Activated naive CD8-positive, alpha-beta T cell treated with anti-CD3 and anti-CD28 coated beads, Interleukin-2, amount 10 ng/mL, durations not matched to agents 7 days and 5 days (primary cell): ENCODE results near the gene SDR39U1. TPM values are rescaled to one million over a fixed set of nuclear protein-coding genes. Genes with fewer than 3 reads are reported as not detected.

Source experiments
- ATAC-seq: fragments of 150-1000 bp; cut with Tn5 transposase; one replicate; pipeline ENCODE4 v1.10.0; 2021; ENCODE audit warnings: low read depth, moderate library complexity
- POLR2A ChIA-PET: fragments of 350-600 bp; sonication (Branson Sonifier 250); formaldehyde crosslinking; loops from one replicate; lab custom pipeline; 2021; ENCODE audit warnings: antibody characterized with exemption; lab: Charles Lee
- DNase-seq: peaks from one replicate; pipeline ENCODE4 v3.0.0; 2021
- H3K27ac Mint-ChIP-seq: one replicate; pipeline ENCODE4 v1.8.0; 2022; ENCODE audit warnings: mild to moderate bottlenecking, mixed read lengths
- H3K27me3 Mint-ChIP-seq: one replicate; pipeline ENCODE4 v1.8.0; 2022; ENCODE audit warnings: mild to moderate bottlenecking, moderate library complexity, mixed read lengths
- H3K36me3 Mint-ChIP-seq: one replicate; pipeline ENCODE4 v1.8.0; 2021; ENCODE audit warnings: mild to moderate bottlenecking, mixed read lengths
- H3K4me1 Mint-ChIP-seq: one replicate; pipeline ENCODE4 v1.8.0; 2021; ENCODE audit warnings: mixed read lengths
- H3K4me3 Mint-ChIP-seq: one replicate; pipeline ENCODE4 v1.8.0; 2022; ENCODE audit warnings: mild to moderate bottlenecking, moderate library complexity, mixed read lengths
- H3K9me3 Mint-ChIP-seq: one replicate; pipeline ENCODE4 v1.8.0; 2021; ENCODE audit warnings: mixed read lengths
- total RNA-seq, 2 experiments: library from RNA; stranded (reverse); gene quantifications; one replicate each; pipeline ENCODE4 v1.2.3, GENCODE V29; 2021

The SDR39U1 gene
- total RNA-seq, 2 experiments from 2014 or later, result 75.7 to 79.5 TPM

DNA sequence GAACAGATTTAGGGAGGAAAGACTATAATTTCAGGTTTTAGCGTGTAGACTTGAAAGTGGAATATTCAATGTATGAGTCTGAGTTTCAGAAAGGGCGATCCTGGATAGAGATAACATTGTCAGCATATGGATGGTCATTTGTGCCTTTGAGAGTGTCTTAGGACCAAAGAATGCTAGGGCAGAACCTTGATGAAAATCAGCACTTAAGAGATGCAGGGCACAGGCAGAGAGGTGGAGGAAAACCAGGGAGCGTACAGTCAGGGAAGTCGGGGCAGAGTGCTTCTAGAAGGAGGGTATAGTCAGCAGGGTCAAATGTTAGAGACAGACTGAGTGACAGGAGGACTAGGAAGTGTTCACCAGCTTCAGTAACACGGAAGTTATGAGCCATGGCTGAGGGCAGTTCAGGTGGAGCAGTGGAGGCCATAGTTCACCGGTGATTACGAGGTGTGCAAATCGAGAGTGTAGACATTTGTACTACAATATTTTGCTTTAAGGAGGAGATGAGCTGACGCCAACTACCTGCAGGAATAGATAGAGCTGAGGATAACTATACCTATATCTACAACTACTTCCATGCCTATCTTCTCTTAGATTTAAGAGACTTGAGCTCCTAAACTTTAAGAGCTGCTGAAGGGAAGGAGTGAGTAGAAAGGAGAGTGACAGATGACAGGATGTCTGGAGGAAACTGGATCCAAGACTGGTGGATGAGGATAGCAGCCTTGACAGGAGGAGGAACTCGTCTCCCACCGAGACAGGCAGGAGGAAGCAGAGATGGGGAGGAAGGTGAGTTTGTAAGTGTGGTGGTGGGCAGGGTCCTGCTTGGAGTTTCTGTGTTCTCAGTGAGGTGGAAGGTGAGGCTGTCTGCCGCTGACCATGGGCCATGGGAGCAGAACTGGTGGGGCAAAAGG lies 19.6 kb downstream of the SDR39U1 start:
- H3K4me1 Mint-ChIP-seq, result peaks cover 21% of the 10 kb centered on the region
- POLR2A ChIA-PET, result interaction anchor here (1.2 kb wide), 2 partner anchors 8 to 89 kb away, joined by 3 read pairs; no protein-coding TSS in a partner anchor
- no peaks in the 10 kb centered on the region for H3K9me3 Mint-ChIP-seq
- no peak for ATAC-seq
- H3K27me3 Mint-ChIP-seq, result peaks cover 13% of the 10 kb centered on the region
- DNase-seq, result no peak
- H3K4me3 Mint-ChIP-seq, result no peak overlapping the region
- peaks cover 1% of the 10 kb centered on the region for H3K36me3 Mint-ChIP-seq
- H3K27ac Mint-ChIP-seq, result no peak overlapping the region

DNA sequence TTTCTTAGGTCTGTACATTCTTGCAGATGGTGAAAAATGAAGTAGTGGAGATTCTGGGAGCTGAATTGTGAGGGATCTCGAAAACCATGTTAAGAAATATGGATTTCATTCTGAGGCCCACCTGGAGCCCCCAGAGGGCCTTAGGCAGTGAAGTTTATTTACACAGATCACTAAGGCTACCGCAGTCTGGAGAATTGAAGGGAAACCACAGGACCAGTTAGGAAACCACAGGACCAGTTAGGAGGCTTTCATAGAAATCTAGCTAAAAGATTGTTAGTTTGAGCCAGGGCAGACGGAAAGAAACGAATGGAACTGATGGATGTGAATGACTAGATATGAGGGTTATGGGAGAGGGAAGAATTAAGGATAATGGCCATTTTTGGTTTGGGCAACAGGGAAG lies 20.3 kb downstream of the SDR39U1 start:
- no peak overlapping the region for H3K4me3 Mint-ChIP-seq
- ATAC-seq, result no peak
- POLR2A ChIA-PET, result interaction anchor here (1.2 kb wide), 1 partner anchor 9 kb away, joined by 3 read pairs; no protein-coding TSS in a partner anchor

DNA sequence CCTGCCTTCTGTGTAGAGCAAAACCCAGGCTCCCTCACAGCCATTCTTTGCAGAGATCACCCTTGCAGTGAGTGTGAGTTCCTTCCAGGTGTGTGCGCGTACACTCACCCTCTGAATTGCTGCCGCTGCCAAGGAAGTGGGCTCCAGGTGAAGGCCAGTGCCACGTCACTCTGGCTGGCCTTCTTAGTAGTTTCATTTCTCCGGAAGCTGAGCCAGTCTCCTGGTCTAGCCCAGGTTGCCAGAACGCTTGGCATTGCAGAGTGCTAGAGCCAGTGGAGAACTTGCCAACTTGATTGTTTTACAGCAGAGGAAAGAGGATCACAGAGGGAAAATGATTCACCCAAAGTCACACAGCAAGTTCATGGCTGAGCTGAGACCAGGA lies 24.1 kb downstream of the SDR39U1 start:
- no peak for DNase-seq
- POLR2A ChIA-PET, result interaction anchor here (0.6 to 1.4 kb wide), 4 partner anchors 10 to 47 kb away, joined by 3 to 9 read pairs (median 4); partner anchors contain the start of gene KHNYN
- H3K27me3 Mint-ChIP-seq, result peaks cover 18% of the 10 kb centered on the region
- no peak for ATAC-seq
- H3K4me3 Mint-ChIP-seq, result no peak overlapping the region
- H3K9me3 Mint-ChIP-seq, result no peaks in the 10 kb centered on the region
- no peak overlapping the region for H3K27ac Mint-ChIP-seq
- H3K36me3 Mint-ChIP-seq, result no peaks in the 10 kb centered on the region
- H3K4me1 Mint-ChIP-seq, result no peaks in the 10 kb centered on the region

More for the DNA sequence above, 20.3 kb downstream of the SDR39U1 start:
- Mint-ChIP-seq H3K9me3 (no peaks in the 10 kb centered on the region), H3K4me1 (peaks cover 19% of the 10 kb centered on the region), H3K27ac (no peak overlapping the region), H3K36me3 (peaks cover 1% of the 10 kb centered on the region), H3K27me3 (peaks cover 13% of the 10 kb centered on the region)
- no peak for DNase-seq

DNA sequence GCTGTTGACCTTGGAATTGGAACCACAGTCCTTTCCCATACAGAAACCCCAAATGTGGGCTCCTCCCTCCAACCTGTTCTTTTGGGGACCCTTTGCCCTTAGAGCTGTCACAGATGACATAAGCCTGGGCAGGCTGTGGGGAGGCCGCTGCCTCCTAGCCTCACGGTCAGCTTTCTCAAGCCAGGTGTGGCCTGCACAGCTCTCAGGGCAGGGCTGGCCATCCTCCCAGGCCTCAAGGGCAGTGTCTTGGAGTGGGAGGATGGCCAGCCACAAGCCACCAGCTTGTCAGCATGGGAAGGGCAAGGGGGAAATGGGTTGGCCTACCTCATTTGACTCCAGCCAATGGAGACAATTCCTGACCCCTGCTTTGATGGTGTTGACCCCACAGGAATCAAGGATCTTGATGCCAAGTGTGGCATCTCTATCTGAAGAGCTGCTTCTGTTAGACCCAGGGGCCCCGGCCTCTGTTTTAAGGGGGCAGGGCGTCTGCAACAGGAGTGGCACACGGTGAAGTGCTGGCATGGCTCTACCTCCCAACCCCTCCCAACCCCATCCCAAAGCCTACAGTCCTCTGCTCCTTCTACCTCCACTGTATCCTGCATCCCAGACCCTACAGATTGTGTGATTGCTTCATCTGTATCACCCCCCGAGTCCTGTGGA lies 24.6 kb downstream of the SDR39U1 start:
- DNase-seq (no peak), ATAC-seq (no peak)
- Mint-ChIP-seq H3K36me3 (no peaks in the 10 kb centered on the region), H3K4me1 (no peaks in the 10 kb centered on the region), H3K27ac (no peak overlapping the region), H3K27me3 (peaks cover 18% of the 10 kb centered on the region), H3K4me3 (no peak overlapping the region), H3K9me3 (no peaks in the 10 kb centered on the region)
- POLR2A ChIA-PET, result interaction anchor here (1.2 kb wide), 2 partner anchors 11 to 12 kb away, joined by 3 to 5 read pairs; partner anchors contain the start of gene KHNYN

DNA sequence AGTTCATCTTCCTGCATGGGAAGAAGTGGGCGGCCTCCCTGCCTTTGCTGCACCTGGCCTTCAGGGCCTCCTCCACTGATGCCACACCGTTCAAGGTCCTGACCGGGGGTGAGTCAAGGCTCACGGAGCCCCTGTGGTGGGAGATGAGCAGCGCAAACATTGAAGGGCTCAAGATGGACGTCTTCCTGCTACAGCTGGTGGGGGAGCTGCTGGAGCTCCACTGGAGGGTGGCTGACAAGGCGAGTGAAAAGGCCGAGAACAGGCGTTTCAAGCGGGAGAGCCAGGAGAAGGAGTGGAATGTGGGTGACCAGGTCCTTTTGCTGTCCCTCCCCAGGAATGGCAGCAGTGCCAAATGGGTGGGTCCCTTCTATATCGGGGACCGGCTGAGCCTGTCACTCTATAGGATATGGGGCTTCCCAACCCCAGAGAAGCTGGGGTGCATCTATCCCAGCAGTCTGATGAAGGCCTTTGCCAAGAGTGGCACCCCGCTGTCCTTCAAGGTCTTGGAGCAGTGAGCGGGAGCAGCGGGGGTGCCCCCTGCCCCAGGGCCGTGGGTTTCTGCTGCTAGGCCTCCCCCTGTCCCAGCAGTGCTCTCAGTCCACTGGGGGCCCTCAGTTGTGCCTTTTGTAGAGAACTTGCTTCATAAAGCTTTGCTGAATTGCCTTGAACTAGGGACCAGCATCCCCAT lies 25.5 kb downstream of the SDR39U1 start:
- Mint-ChIP-seq H3K36me3 (no peaks in the 10 kb centered on the region), H3K27ac (no peak overlapping the region), H3K4me3 (no peak overlapping the region), H3K27me3 (peaks cover 18% of the 10 kb centered on the region), H3K9me3 (no peaks in the 10 kb centered on the region), H3K4me1 (no peaks in the 10 kb centered on the region)
- DNase-seq (no peak), ATAC-seq (no peak)
- POLR2A ChIA-PET, result interaction anchor here (1.2 kb wide), 1 partner anchor 13 kb away, joined by 5 read pairs; the partner anchor contains the start of gene KHNYN

DNA sequence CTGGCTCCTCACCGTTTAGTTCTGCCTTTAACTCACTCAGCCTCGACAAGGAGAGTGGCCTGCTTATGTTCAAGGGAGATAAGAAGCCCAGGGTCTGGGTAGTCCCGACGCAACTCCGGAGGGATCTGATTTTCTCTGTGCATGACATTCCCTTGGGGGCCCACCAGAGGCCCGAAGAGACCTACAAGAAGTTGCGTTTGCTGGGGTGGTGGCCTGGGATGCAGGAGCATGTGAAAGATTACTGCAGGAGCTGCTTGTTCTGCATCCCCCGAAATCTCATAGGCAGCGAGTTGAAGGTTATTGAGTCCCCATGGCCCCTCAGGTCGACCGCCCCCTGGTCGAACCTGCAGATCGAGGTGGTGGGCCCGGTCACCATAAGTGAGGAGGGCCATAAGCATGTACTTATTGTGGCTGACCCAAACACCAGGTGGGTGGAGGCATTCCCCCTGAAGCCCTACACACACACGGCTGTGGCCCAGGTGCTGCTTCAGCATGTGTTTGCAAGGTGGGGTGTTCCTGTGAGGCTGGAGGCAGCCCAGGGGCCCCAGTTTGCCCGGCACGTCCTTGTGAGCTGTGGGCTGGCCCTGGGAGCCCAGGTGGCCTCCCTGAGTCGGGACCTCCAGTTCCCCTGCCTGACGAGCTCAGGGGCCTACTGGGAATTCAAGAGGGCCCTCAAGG lies 26.2 kb downstream of the SDR39U1 start:
- Mint-ChIP-seq H3K36me3 (no peaks in the 10 kb centered on the region), H3K4me3 (no peak overlapping the region), H3K27me3 (peaks cover 18% of the 10 kb centered on the region), H3K4me1 (no peaks in the 10 kb centered on the region), H3K27ac (no peak overlapping the region), H3K9me3 (no peaks in the 10 kb centered on the region)
- no peak for ATAC-seq
- POLR2A ChIA-PET, result no interaction called here
- DNase-seq, result no peak

DNA sequence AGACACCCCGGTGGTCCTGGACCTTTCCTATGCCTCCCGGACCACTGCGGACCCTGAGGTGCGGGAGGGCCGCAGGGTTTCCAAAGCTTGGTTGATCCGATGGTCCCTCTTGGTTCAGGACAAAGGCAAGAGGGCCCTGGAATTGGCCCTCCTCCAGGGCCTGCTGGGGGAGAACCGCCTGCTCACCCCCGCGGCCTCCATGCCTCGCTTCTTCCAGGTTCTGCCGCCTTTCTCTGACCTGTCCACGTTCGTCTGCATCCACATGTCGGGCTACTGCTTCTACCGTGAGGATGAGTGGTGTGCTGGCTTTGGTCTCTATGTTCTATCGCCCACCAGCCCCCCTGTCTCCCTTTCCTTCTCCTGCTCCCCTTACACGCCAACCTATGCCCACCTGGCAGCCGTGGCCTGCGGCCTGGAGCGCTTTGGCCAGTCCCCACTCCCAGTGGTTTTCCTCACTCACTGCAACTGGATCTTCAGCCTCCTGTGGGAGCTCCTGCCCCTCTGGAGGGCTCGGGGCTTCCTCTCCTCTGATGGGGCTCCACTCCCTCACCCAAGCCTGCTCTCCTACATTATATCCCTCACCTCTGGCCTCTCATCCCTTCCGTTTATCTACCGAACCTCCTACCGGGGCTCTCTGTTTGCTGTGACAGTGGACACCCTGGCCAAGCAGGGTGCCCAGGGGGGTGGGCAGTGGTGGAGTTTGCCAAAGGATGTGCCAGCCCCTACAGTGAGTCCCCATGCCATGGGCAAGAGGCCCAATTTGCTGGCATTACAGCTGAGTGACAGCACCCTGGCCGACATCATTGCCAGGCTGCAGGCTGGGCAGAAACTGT lies 26.9 kb downstream of the SDR39U1 start:
- H3K27me3 Mint-ChIP-seq, result peaks cover 17% of the 10 kb centered on the region
- no peak overlapping the region for H3K4me3 Mint-ChIP-seq
- H3K4me1 Mint-ChIP-seq, result no peaks in the 10 kb centered on the region
- no peak overlapping the region for H3K27ac Mint-ChIP-seq
- DNase-seq (no peak), ATAC-seq (no peak)
- POLR2A ChIA-PET, result no interaction called here
- no peaks in the 10 kb centered on the region for H3K9me3 Mint-ChIP-seq
- H3K36me3 Mint-ChIP-seq, result no peaks in the 10 kb centered on the region

DNA sequence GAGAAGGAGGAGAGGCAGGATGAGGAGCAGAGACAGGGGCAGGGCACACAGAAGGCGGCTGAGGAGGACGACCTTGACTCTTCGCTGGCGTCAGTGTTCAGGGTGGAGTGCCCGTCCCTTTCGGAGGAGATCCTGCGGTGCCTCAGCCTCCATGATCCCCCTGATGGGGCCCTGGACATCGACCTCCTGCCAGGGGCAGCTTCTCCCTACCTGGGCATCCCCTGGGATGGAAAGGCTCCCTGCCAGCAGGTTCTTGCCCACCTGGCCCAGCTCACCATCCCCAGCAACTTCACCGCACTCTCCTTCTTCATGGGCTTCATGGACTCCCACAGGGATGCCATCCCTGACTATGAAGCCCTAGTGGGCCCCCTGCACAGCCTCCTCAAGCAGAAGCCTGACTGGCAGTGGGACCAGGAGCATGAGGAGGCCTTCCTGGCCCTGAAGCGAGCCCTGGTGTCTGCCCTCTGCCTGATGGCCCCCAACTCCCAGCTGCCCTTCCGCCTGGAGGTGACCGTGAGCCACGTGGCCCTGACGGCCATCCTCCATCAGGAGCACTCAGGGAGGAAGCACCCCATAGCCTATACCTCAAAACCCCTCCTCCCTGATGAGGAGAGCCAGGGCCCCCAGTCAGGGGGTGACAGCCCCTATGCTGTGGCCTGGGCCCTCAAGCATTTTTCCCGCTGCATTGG lies 27.7 kb downstream of the SDR39U1 start:
- Mint-ChIP-seq H3K27me3 (peaks cover 12% of the 10 kb centered on the region), H3K27ac (no peak overlapping the region), H3K4me1 (no peaks in the 10 kb centered on the region), H3K36me3 (no peaks in the 10 kb centered on the region), H3K4me3 (no peak overlapping the region), H3K9me3 (no peaks in the 10 kb centered on the region)
- ATAC-seq (no peak), DNase-seq (no peak)
- POLR2A ChIA-PET, result no interaction called here

DNA sequence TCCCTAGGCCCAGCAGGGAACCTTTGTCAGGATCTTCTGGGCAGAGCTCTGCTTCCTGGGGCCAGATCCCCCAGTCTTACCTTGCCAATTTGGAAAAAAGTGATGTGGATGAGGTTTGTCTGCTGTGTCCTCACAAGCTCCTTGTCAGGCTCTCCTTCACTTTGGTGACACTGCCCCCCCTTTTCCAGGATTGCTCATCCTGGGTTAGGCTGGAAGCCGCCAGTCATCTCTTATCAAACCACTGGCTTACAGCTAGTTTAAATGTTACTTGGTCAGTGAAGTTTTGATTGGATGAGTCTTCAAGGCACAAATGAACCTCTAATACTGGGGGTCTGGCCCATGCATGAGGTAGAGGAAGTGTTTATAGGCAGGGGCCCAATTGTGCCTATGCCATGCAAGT lies 28.5 kb downstream of the SDR39U1 start:
- Mint-ChIP-seq H3K27me3 (peaks cover 8% of the 10 kb centered on the region), H3K27ac (no peak overlapping the region), H3K9me3 (no peaks in the 10 kb centered on the region), H3K36me3 (no peaks in the 10 kb centered on the region), H3K4me3 (no peak overlapping the region), H3K4me1 (no peaks in the 10 kb centered on the region)
- POLR2A ChIA-PET, result no interaction called here
- no peak for DNase-seq
- no peak for ATAC-seq

DNA sequence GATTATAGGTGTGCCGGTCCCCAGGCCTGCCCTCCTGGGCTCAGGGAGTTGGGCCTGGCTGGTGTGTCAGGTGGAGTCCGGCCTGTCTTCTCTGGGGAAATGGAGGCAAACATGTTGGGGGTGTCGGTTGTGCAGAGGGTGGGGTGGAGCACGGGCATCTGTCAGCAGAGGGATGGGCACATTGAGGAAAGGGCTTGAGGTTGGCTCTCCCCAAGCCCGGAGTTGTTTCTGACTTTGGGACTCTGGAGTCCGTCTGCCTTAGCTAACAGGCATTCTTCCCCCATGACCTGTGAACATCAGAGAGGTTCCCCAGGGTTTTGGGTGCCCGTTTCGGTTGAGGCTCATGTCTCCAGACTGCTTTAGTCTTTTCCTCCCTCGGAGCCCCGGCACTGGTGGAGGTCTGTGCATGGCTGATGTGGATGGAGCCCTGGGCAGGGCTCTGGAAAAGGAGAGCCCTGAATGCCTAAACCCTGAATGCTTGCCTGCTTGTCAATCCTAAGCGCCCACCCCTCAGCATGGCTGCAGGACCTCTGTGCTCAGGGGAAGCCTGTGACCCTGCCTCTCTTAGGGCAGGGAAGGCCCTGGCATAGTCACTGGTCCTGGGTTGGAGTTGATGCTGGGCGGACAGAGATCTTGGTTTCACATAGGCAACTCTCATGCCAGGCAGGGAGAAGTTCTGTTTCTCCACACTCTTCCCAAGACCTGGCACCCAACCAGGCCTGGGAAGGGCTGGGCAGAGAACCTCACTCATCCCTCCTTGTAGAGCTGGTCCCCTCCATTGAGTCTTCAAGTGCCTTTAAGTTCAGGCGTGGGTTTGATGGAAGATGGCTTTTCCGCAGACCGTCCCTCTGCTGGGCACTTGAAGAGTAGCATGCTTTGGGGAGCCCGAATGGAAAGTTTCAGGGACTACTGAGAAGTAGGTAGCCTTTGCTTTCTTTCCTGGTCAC lies 30.9 kb downstream of the SDR39U1 start:
- no peaks in the 10 kb centered on the region for H3K36me3 Mint-ChIP-seq
- ATAC-seq (peak; percentile 41), DNase-seq (no peak)
- no peak overlapping the region for H3K4me3 Mint-ChIP-seq
- peaks cover 15% of the 10 kb centered on the region for H3K27me3 Mint-ChIP-seq
- H3K9me3 Mint-ChIP-seq, result no peaks in the 10 kb centered on the region
- POLR2A ChIA-PET, result no interaction called here
- H3K4me1 Mint-ChIP-seq, result no peaks in the 10 kb centered on the region
- H3K27ac Mint-ChIP-seq, result no peak overlapping the region

DNA sequence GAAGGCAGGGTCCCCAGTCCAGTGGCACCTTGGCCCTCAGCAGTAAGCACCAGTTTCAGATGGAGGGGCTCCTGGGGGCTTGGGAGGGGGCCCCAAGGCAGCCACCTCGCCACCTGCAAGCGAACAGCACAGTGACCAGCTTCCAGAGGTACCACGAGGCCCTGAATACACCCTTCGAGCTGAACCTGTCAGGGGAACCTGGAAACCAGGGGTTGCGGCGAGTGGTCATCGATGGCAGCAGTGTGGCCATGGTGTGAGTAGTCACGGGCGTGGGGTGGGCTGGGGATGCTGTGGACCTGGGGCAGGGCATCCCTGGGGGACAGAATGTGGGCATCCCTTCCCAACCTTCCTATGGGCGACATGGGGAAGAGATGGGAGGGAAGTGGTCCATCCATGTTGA lies 32.6 kb downstream of the SDR39U1 start:
- H3K27me3 Mint-ChIP-seq, result peaks cover 23% of the 10 kb centered on the region
- H3K4me3 Mint-ChIP-seq, result no peak overlapping the region
- H3K36me3 Mint-ChIP-seq, result no peaks in the 10 kb centered on the region
- H3K4me1 Mint-ChIP-seq, result no peaks in the 10 kb centered on the region
- POLR2A ChIA-PET, result interaction anchor here (0.6 to 1.6 kb wide), 2 partner anchors 15 to 20 kb away, joined by 3 to 7 read pairs; partner anchors contain the start of genes CBLN3 and KHNYN
- ATAC-seq, result no peak
- no peak for DNase-seq
- H3K27ac Mint-ChIP-seq, result no peak overlapping the region
- H3K9me3 Mint-ChIP-seq, result no peaks in the 10 kb centered on the region
